OCI-LY3 (cell line): ENCODE results near the gene ANKRD31.
"Not testable (repeated sequence)": the region's sequence is repeated elsewhere in the genome, so short reads cannot be mapped to it uniquely, and the experiment has no call there.

Experiments
- EZH2phosphoT487 ChIP-seq: fragments of 200-600 bp; shearing (Covaris generic); IDR thresholded peaks from 2 replicates; pipeline ENCODE4 v1.6.1; 2018; ENCODE audit warnings: antibody characterized with exemption, mixed run types, low read depth
- TF ChIP-seq, protein P1 (sequence below): fragments of 200-600, 300-600 bp; sonication (generic); IDR thresholded peaks from 2 replicates; pipeline ENCODE4 v1.5.1; 2014; ENCODE audit warnings: antibody characterized with exemption, low read length, low read depth

DNA sequence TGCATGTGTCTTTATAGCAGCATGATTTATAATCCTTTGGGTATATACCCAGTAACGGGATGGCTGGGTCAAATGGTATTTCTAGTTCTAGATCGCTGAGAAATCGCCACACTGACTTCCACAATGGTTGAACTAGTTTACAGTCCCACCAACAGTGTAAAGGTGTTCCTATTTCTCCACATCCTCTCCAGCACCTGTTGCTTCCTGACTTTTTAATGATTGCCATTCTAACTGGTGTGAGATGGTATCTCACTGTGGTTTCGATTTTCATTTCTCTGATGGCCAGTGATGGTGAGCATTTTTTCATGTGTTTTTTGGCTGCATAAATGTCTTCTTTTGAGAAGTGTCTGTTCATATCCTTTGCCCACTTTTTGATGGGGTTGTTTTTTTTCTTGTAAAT, 13.8 kb upstream of the ANKRD31 start:
- TF ChIP-seq, protein P1, sequence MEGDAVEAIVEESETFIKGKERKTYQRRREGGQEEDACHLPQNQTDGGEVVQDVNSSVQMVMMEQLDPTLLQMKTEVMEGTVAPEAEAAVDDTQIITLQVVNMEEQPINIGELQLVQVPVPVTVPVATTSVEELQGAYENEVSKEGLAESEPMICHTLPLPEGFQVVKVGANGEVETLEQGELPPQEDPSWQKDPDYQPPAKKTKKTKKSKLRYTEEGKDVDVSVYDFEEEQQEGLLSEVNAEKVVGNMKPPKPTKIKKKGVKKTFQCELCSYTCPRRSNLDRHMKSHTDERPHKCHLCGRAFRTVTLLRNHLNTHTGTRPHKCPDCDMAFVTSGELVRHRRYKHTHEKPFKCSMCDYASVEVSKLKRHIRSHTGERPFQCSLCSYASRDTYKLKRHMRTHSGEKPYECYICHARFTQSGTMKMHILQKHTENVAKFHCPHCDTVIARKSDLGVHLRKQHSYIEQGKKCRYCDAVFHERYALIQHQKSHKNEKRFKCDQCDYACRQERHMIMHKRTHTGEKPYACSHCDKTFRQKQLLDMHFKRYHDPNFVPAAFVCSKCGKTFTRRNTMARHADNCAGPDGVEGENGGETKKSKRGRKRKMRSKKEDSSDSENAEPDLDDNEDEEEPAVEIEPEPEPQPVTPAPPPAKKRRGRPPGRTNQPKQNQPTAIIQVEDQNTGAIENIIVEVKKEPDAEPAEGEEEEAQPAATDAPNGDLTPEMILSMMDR, result not testable (repeated sequence)
- not testable (repeated sequence) for TF ChIP-seq EZH2phosphoT487
